Suprapubic skin (tissue), 4 donors: Measurements from ENCODE around the gene FCER1G. TPM values are rescaled to one million over a fixed set of nuclear protein-coding genes. Genes with fewer than 3 reads are reported as not detected.

ENCODE experiments used
- DNase-seq, 2 donors: peaks; one replicate each; pipeline ENCODE4 v3.0.0-alpha.2; 2019; ENCODE audit warnings: low spot score in 2 of 2
- H3K27ac ChIP-seq: fragments of 200-600 bp; sonication (generic); one replicate; pipeline ENCODE4 v1.5.1; 2019
- H3K27me3 ChIP-seq: fragments of 200-600 bp; sonication (generic); one replicate; pipeline ENCODE4 v1.5.1; 2019
- H3K36me3 ChIP-seq: fragments of 200-600 bp; sonication (generic); one replicate; pipeline ENCODE4 v1.5.1; 2019
- H3K4me1 ChIP-seq: fragments of 200-600 bp; sonication (generic); one replicate; pipeline ENCODE4 v1.5.1; 2019
- H3K4me3 ChIP-seq: fragments of 200-600 bp; sonication (generic); one replicate; pipeline ENCODE4 v1.5.1; 2019; ENCODE audit warnings: mild to moderate bottlenecking
- H3K9me3 ChIP-seq: fragments of 200-600 bp; sonication (generic); one replicate; pipeline ENCODE4 v1.5.1; 2019
- CTCF ChIP-seq, 2 donors: fragments of 200-600 bp in 1 of 2; fragments of 450-650 bp in 1 of 2; sonication (generic) in 1 of 2; IDR thresholded peaks; one replicate each; pipeline ENCODE4 v1.5.1; 2016 to 2019; ENCODE audit warnings: antibody characterized with exemption in 2 of 2, mild to moderate bottlenecking in 1 of 2, moderate library complexity in 1 of 2
- EP300 ChIP-seq: sonication (generic); formaldehyde crosslinking; IDR thresholded peaks from one replicate; pipeline ENCODE4 v1.6.1; 2017; ENCODE audit warnings: antibody characterized with exemption
- POLR2A ChIP-seq, 2 donors: fragments of 450-650 bp; IDR thresholded peaks; one replicate each; pipeline ENCODE4 v1.6.1; 2017; ENCODE audit warnings: antibody characterized with exemption in 2 of 2, mild to moderate bottlenecking in 2 of 2, moderate library complexity in 2 of 2
- POLR2AphosphoS5 ChIP-seq, 3 donors: sonication (generic); formaldehyde crosslinking; IDR thresholded peaks; one replicate each; pipeline ENCODE4 v1.6.1; 2017; ENCODE audit warnings: antibody characterized with exemption in 3 of 3
- WGBS: methylation state at CpG from one replicate; pipeline ENCODE4 v1.1.5; 2018; 5-methylcytosine and 5-hydroxymethylcytosine counted together
- total RNA-seq, 4 donors: library from RNA; depleted of rRNA; stranded (reverse); fragments of >200 nt; gene quantifications; one replicate each; pipeline ENCODE4 v1.1.0, GENCODE V29; 2016

Gene FCER1G
- total RNA-seq, 4 donors from 2014 or later = 2.3 to 12.6 (median 4.6) TPM; not detected in 1

DNA sequence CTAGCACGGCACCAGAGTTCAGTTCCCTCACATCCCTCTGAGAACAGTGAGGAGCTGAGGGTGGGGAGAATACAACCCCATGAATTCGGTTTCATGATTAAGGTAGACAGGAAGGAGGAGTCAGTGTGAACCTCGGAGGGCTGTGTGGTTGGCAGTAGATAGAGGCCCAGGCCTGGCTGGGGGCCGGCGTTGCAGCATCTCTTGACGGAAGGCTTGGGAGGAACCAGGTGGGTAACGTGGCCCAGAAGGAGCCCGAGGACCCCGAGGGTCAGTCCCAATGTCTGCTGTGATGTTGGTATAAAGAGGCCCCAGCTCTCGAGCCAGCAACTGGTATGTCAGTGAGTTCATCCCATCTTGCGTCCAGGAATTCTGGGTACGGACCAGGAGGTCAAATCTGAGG is 43.4 kb upstream of the FCER1G start:
- H3K4me3 ChIP-seq = no peak overlapping the region
- no peak for DNase-seq
- H3K27ac ChIP-seq = peak overlapping the region; percentile 26
- WGBS = 81% methylated on average over 12 of the region's 12 CpGs
- H3K4me1 ChIP-seq = peaks cover 54% of the 10 kb centered on the region
- no peaks in the 10 kb centered on the region for H3K27me3 ChIP-seq
- TF ChIP-seq POLR2AphosphoS5 (IDR thresholded peaks at IDR 0.05) (no peak), EP300 (no peak), CTCF (IDR thresholded peaks at IDR 0.05) (no peak)
- peaks cover 67% of the 10 kb centered on the region for H3K36me3 ChIP-seq
- H3K9me3 ChIP-seq = no peaks in the 10 kb centered on the region

DNA sequence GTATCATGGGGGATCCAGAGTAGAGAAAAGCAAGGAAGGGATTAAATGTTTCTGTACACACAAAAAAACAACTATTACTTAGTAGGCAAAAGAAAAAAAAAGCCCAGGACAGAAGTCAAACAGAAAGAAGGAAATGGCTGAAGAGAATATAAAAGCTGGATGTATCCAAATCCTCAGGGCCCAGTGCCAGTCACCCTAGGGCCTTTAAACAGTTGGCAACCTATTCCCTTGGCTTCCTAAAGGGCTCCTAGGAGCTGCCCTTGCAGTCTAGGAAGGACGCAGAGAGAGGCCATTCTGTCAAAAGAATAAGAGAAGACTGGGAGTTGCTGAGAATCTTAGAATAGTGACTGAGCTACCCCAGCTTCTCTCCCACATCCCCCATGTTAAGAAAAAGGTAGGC is 42.7 kb upstream of the FCER1G start:
- H3K4me1 ChIP-seq = peaks cover 48% of the 10 kb centered on the region
- no peaks in the 10 kb centered on the region for H3K27me3 ChIP-seq
- no peak for DNase-seq
- peak overlapping the region; percentile 26 for H3K27ac ChIP-seq
- H3K4me3 ChIP-seq = no peak overlapping the region
- WGBS = 41% methylated on average over 1 of the region's 1 CpG
- TF ChIP-seq POLR2A (IDR thresholded peaks at IDR 0.05) (no peak), POLR2AphosphoS5 (IDR thresholded peaks at IDR 0.05) (no peak), EP300 (no peak)
- no peaks in the 10 kb centered on the region for H3K9me3 ChIP-seq
- peaks cover 67% of the 10 kb centered on the region for H3K36me3 ChIP-seq

DNA sequence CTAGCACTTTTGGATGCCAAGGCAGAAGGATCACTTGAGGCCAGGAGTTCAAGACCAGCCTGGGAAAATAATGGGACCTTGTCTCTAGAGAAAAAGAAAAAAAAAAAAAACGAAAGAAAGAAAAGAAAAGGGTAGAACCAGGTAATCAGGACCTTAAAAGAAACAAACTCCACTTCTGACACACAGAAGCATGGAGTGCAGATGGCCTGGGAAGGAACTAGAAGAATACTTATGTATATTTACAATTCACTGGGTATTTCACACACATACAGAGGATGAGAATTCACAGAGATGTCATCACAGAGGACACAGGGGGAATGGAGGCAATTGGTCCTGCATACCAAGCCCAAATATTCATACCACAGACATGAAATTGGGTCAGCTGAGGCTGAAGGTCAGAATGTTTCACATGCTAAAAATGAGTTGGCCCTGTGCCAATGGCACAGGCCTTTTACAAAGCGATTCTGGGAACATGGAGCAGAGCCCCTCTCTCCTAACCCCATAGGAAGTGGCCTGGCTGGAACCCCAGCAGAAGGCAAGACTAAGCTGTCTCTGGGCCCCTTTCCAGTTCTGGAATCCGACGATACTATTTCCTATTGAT is 42.2 kb upstream of the FCER1G start:
- no peaks in the 10 kb centered on the region for H3K9me3 ChIP-seq
- peak overlapping the region; percentile 54 for H3K27ac ChIP-seq
- TF ChIP-seq EP300 (no peak), POLR2AphosphoS5 (IDR thresholded peaks at IDR 0.05) (peak in 1 of 3 donors; percentile 16), POLR2A (IDR thresholded peaks at IDR 0.05) (no peak), CTCF (IDR thresholded peaks at IDR 0.05) (no peak)
- WGBS = 45% methylated on average over 4 of the region's 4 CpGs
- peaks cover 48% of the 10 kb centered on the region for H3K4me1 ChIP-seq
- peaks cover 67% of the 10 kb centered on the region for H3K36me3 ChIP-seq
- no peaks in the 10 kb centered on the region for H3K27me3 ChIP-seq
- H3K4me3 ChIP-seq = no peak overlapping the region
- DNase-seq = no peak

DNA sequence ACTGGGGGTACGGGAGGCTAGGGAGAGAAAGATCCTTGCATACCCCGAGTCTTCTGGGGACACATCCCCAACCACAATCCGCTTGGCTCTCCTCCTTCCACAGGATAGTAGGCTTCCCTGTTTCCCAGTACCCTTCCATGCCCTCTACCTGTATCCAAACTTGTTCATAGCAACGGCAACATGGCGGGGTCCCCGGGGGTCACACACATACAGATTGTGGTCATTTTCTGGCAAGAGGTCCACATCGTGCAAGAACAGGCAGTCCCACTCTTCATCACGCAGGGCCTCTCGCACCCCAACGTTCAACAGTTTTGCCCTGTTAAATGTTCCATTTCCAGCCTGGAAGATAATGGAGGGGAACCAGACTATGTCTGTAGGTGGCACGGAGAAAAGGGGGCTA is 41.4 kb upstream of the FCER1G start:
- Histone ChIP-seq H3K9me3 (no peaks in the 10 kb centered on the region), H3K27ac (peak overlapping the region; percentile 54), H3K4me3 (no peak overlapping the region), H3K4me1 (peaks cover 51% of the 10 kb centered on the region), H3K27me3 (no peaks in the 10 kb centered on the region), H3K36me3 (peaks cover 67% of the 10 kb centered on the region)
- no peak for TF ChIP-seq EP300
- no peak for TF ChIP-seq POLR2A (IDR thresholded peaks at IDR 0.05)
- TF ChIP-seq CTCF (IDR thresholded peaks at IDR 0.05) = no peak
- TF ChIP-seq POLR2AphosphoS5 (IDR thresholded peaks at IDR 0.05) = no peak
- WGBS = 92% methylated on average over 11 of the region's 11 CpGs
- no peak for DNase-seq

- no peak for DNase-seq
- Histone ChIP-seq H3K36me3 (peaks cover 55% of the 10 kb centered on the region), H3K4me3 (no peak overlapping the region), H3K4me1 (peaks cover 51% of the 10 kb centered on the region), H3K9me3 (no peaks in the 10 kb centered on the region), H3K27me3 (no peaks in the 10 kb centered on the region), H3K27ac (no peak overlapping the region)
- 92% methylated on average over 11 of the region's 11 CpGs for WGBS
- TF ChIP-seq POLR2AphosphoS5 (IDR thresholded peaks at IDR 0.05) = no peak
- no peak for TF ChIP-seq CTCF (IDR thresholded peaks at IDR 0.05)
- no peak for TF ChIP-seq POLR2A (IDR thresholded peaks at IDR 0.05)
- no peak for TF ChIP-seq EP300
Measured at GRCh38 chr1:161174911-161175310, 40.2 kb upstream of the FCER1G start.
